CD14-positive monocyte (primary cell): ENCODE results near the gene CHRNB1. TPM values are rescaled to one million over a fixed set of nuclear protein-coding genes. Genes with fewer than 3 reads are reported as not detected.

ENCODE experiments used
- DNase-seq, 3 donors: peaks; one replicate each; pipeline ENCODE4 v3.0.0-alpha.2; 2011 to 2022
- H2AFZ ChIP-seq: 2 replicates; pipeline ENCODE4 v1.6.0; 2012; ENCODE audit warnings: mild to moderate bottlenecking, low read depth, low read length, inconsistent platforms; ENCODE audit not compliant: insufficient read depth, poor library complexity, severe bottlenecking
- H3K27ac ChIP-seq, 2 donors: 1 replicate in 1 of 2; 2 replicates in 1 of 2; pipeline ENCODE4 v1.5.1; 2012 to 2013; ENCODE audit warnings: low read length in 2 of 2, control low read depth in 1 of 2, inconsistent platforms in 1 of 2, low read depth in 1 of 2, mild to moderate bottlenecking in 1 of 2
- H3K27me3 ChIP-seq, 2 donors: one replicate each; pipeline versions ENCODE4 v1.6.0 to v1.6.1; 2011 to 2013; ENCODE audit warnings: low read length in 2 of 2; ENCODE audit not compliant: control insufficient read depth in 2 of 2, insufficient read depth in 2 of 2
- H3K36me3 ChIP-seq, 2 donors: replicated peaks in 1 of 2; 1 replicate in 1 of 2; 2 replicates in 1 of 2; pipeline versions ENCODE4 v1.5.1 to v1.6.1; 2012 to 2013; ENCODE audit warnings: low read length in 2 of 2, control low read depth in 1 of 2, inconsistent platforms in 1 of 2, mild to moderate bottlenecking in 1 of 2; ENCODE audit not compliant: insufficient read depth in 2 of 2, control insufficient read depth in 1 of 2
- H3K4me1 ChIP-seq, 2 donors: 1 replicate in 1 of 2; 2 replicates in 1 of 2; pipeline versions ENCODE4 v1.5.1 to v1.6.1; 2012 to 2013; ENCODE audit warnings: low read length in 2 of 2, control low read depth in 1 of 2, inconsistent platforms in 1 of 2, mild to moderate bottlenecking in 1 of 2, moderate library complexity in 1 of 2; ENCODE audit not compliant: insufficient read depth in 2 of 2, control insufficient read depth in 1 of 2
- H3K4me2 ChIP-seq: replicated peaks from 2 replicates; pipeline ENCODE3; 2012; ENCODE audit warnings: low read length, moderate library complexity, mild to moderate bottlenecking; ENCODE audit not compliant: poor library complexity, severe bottlenecking; ENCODE audit errors: extremely low read depth
- H3K4me3 ChIP-seq, 3 experiments: fragments of 200-600 bp in 1 of 3; sonication (generic) in 1 of 3; replicated peaks in 1 of 3; 1 replicate in 2 of 3; 2 replicates in 1 of 3; pipeline ENCODE4 v1.5.1; 2011 to 2013; ENCODE audit warnings: low read length in 3 of 3, mild to moderate bottlenecking in 3 of 3, control low read depth in 2 of 3, low read depth in 2 of 3, inconsistent platforms in 1 of 3, moderate library complexity in 1 of 3
- H3K79me2 ChIP-seq: 2 replicates; pipeline ENCODE4 v1.6.0; 2012; ENCODE audit warnings: mild to moderate bottlenecking, control low read depth, inconsistent platforms, low read length, moderate library complexity; ENCODE audit not compliant: insufficient read depth
- H3K9ac ChIP-seq: 2 replicates; pipeline ENCODE4 v1.6.0; 2017; ENCODE audit warnings: low read length, mild to moderate bottlenecking; ENCODE audit not compliant: insufficient read depth, poor library complexity, severe bottlenecking
- H3K9me3 ChIP-seq, 2 donors: replicated peaks in 1 of 2; 1 replicate in 1 of 2; 2 replicates in 1 of 2; pipeline versions ENCODE4 v1.5.1 to v1.6.1; 2012 to 2013; ENCODE audit warnings: low read length in 2 of 2, control low read depth in 1 of 2; ENCODE audit not compliant: control insufficient read depth in 1 of 2, insufficient read depth in 1 of 2
- H4K20me1 ChIP-seq: 2 replicates; pipeline ENCODE4 v1.6.0; 2012; ENCODE audit warnings: mild to moderate bottlenecking, low read length, control low read depth, moderate library complexity; ENCODE audit not compliant: insufficient read depth
- H3K27ac Mint-ChIP-seq, 7 donors: one replicate each; pipeline ENCODE4 v1.8.0; 2020; ENCODE audit warnings: mild to moderate bottlenecking in 7 of 7, mixed read lengths in 7 of 7, moderate library complexity in 6 of 7, inconsistent platforms in 2 of 7
- H3K27me3 Mint-ChIP-seq, 3 donors: one replicate each; pipeline ENCODE4 v1.8.0; 2021 to 2022; ENCODE audit warnings: low read depth in 3 of 3, mild to moderate bottlenecking in 3 of 3, mixed read lengths in 3 of 3, moderate library complexity in 3 of 3, inconsistent platforms in 1 of 3
- H3K36me3 Mint-ChIP-seq, 2 donors: one replicate each; pipeline ENCODE4 v1.8.0; 2020; ENCODE audit warnings: mixed read lengths in 2 of 2, inconsistent platforms in 1 of 2, mild to moderate bottlenecking in 1 of 2
- H3K4me1 Mint-ChIP-seq: one replicate; pipeline ENCODE4 v1.8.0; 2020; ENCODE audit warnings: mild to moderate bottlenecking, mixed read lengths
- H3K4me3 Mint-ChIP-seq, 2 donors: one replicate each; pipeline ENCODE4 v1.8.0; 2020; ENCODE audit warnings: mild to moderate bottlenecking in 2 of 2, mixed read lengths in 2 of 2, moderate library complexity in 1 of 2
- H3K9me3 Mint-ChIP-seq, 7 donors: one replicate each; pipeline ENCODE4 v1.8.0; 2020 to 2022; ENCODE audit warnings: mixed read lengths in 7 of 7, mild to moderate bottlenecking in 6 of 7, moderate library complexity in 6 of 7, inconsistent platforms in 2 of 7
- CTCF ChIP-seq: fragments of 200-600 bp; IDR thresholded peaks from one replicate; pipeline ENCODE4 v1.8.0; 2022; ENCODE audit warnings: antibody characterized with exemption, mild to moderate bottlenecking
- WGBS: methylation state at CpG from one replicate; pipeline ENCODE4 v1.1.5; 2013; ENCODE audit warnings: missing lambda C conversion rate; ENCODE audit not compliant: insufficient coverage; 5-methylcytosine and 5-hydroxymethylcytosine counted together
- intact Hi-C, 2 donors: fragments of 100-400 bp; cut with micrococcal nuclease; formaldehyde crosslinking; loops; one replicate each; pipeline versions ENCODE4 v1.15.0 to v1.15.1; 2023
- polyA plus RNA-seq, 3 donors: library from polyadenylated mRNA; depleted of rRNA in 1 of 3; unstranded in 2 of 3; stranded (reverse) in 1 of 3; fragments of 300-500 nt in 2 of 3; fragments of >200 nt in 1 of 3; fragmentation: Illumina TruSeq in 2 of 3; gene quantifications; 1 replicate in 2 of 3; 2 replicates in 1 of 3; pipeline ENCODE4 v1.2.3, GENCODE V29; 2012 to 2021

The CHRNB1 gene
- polyA plus RNA-seq, 3 donors: 9.3 to 15.7 (median 14.7) TPM

- peaks cover 1 to 3% (median 2%) of the 10 kb centered on the region in 3 donors for H3K27me3 Mint-ChIP-seq
- Histone ChIP-seq H3K79me2 (peaks cover 62% of the 10 kb centered on the region), H2AFZ (peak within 1 kb of the TSS; percentile 73), H3K36me3 (peaks cover 0 to 8% of the 10 kb centered on the region in 2 donors), H3K27me3 (no peaks in the 10 kb centered on the region), H3K27ac (peak within 1 kb of the TSS; percentile 95 to 98), H3K9ac (peak within 1 kb of the TSS; percentile 91), H3K4me3 (peak within 1 kb of the TSS; percentile 75 to 90 (median 87)), H4K20me1 (peaks cover 47% of the 10 kb centered on the region), H3K9me3 (no peaks in the 10 kb centered on the region), H3K4me2 (peak within 1 kb of the TSS; percentile 75), H3K4me1 (peaks cover 39 to 59% of the 10 kb centered on the region in 2 donors)
- 0% methylated on average over 43 of the region's 64 CpGs for WGBS
- no peak for TF ChIP-seq CTCF
- peak within 1 kb of the TSS; percentile 93 to 97 for H3K4me3 Mint-ChIP-seq
- no peaks in the 10 kb centered on the region for H3K9me3 Mint-ChIP-seq
- DNase-seq: peak; percentile 96 to 99 (median 98)
- peak within 1 kb of the TSS; percentile 99 to 100 (median 100) for H3K27ac Mint-ChIP-seq
- intact Hi-C loops: loop anchor here (1.0 to 10.0 kb wide), 6 partner anchors 47 to 358 kb away; partner anchors contain the start of genes DVL2 (in 1 of the 2), KCTD11 (in 1 of the 2), PHF23 (in 1 of the 2) and TMEM102 (in 1 of the 2)
- H3K4me1 Mint-ChIP-seq: peaks cover 70% of the 10 kb centered on the region
- H3K36me3 Mint-ChIP-seq: peaks cover 11% of the 10 kb centered on the region in 2 donors
Observed at GRCh38 chr17:7484067-7484918, 39.4 kb downstream of the CHRNB1 start, which contains the start of gene POLR2A. Gene POLR2A (plus strand): TSS chr17:7484366.

GRCh38 chr17:7484919-7485377, 40.1 kb downstream of the CHRNB1 start:
- peak overlapping the region; percentile 75 for H3K4me2 ChIP-seq
- Mint-ChIP-seq H3K9me3 (no peaks in the 10 kb centered on the region), H3K27me3 (peaks cover 1 to 3% (median 2%) of the 10 kb centered on the region in 3 donors), H3K27ac (peak overlapping the region; percentile 96 to 100 (median 100)), H3K4me1 (peaks cover 73% of the 10 kb centered on the region), H3K4me3 (peak overlapping the region; percentile 93 to 97), H3K36me3 (peaks cover 13 to 15% of the 10 kb centered on the region in 2 donors)
- H2AFZ ChIP-seq: no peak overlapping the region
- 0% methylated on average over 15 of the region's 19 CpGs for WGBS
- H3K9ac ChIP-seq: peak overlapping the region; percentile 34
- peaks cover 0 to 8% of the 10 kb centered on the region in 2 donors for H3K36me3 ChIP-seq
- H3K4me3 ChIP-seq: peak overlapping the region; percentile 75 to 87 (median 85)
- H3K27ac ChIP-seq: peak overlapping the region; percentile 95 to 98
- TF ChIP-seq CTCF: peak; percentile 10
- no peaks in the 10 kb centered on the region for H3K27me3 ChIP-seq
- no peaks in the 10 kb centered on the region for H3K9me3 ChIP-seq
- peaks cover 64% of the 10 kb centered on the region for H3K79me2 ChIP-seq
- peaks cover 54% of the 10 kb centered on the region for H4K20me1 ChIP-seq
- intact Hi-C loops: loop anchor here (1.0 to 10.0 kb wide), 8 partner anchors 46 to 357 kb away; partner anchors contain the start of genes DVL2 (in 1 of the 2), FGF11 (in 1 of the 2), KCTD11 (in 1 of the 2) and PHF23 (in 1 of the 2)
- H3K4me1 ChIP-seq: peaks cover 37 to 55% of the 10 kb centered on the region in 2 donors
- DNase-seq: no peak
